A673 (cell line): Measurements from ENCODE around the gene KCNAB2.

Experiments used
- EZH2 ChIP-seq: fragments of 200-600 bp; sonication (generic); IDR thresholded peaks from 2 replicates; pipeline ENCODE4 v1.6.1; 2017; ENCODE audit warnings: borderline replicate concordance, low read depth, mild to moderate bottlenecking, mixed read lengths, antibody characterized with exemption, low read length; ENCODE audit not compliant: poor library complexity, severe bottlenecking
- TF ChIP-seq, protein P1 (sequence below): fragments of 300-800, 200-600 bp; sonication (generic); conservative IDR thresholded peaks from 2 replicates; pipeline ENCODE4 v1.5.1; 2017; ENCODE audit warnings: low read depth, mild to moderate bottlenecking, antibody characterized with exemption, low read length, moderate library complexity, mixed read lengths

DNA sequence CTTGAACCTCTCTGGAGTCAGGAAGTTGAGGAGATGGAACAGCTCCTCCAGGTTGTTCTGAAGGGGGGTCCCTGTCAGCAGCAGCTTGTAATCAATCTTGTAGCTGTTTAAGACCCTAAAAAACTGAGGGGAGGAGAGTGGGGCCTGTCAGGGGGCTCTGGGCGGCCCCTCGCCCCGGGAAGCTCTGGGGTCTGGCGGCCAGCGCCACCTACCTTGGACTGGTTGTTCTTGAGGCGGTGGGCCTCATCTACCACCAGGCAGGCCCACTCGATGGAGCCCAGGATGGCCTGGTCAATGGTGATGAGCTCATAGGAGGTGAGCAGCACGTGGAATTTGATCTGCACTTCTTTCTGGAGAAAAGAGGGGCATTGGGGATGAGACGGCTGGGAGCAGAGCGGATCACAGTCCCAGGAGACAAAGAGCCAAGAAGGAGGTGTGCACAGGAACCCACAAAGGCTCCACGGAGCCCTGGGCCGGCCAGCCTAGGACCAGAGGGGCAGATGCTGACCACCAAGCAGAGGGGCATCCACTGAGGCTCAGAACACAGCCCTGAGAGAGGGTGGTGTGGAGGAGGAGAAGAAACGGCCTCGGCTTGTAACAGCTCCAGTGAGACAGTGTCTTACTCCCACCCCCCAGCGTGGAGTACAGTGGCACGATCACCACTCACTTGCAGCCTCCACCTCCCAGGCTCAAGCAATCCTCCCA, 91.0 kb downstream of the KCNAB2 start:
- TF ChIP-seq, protein P1, sequence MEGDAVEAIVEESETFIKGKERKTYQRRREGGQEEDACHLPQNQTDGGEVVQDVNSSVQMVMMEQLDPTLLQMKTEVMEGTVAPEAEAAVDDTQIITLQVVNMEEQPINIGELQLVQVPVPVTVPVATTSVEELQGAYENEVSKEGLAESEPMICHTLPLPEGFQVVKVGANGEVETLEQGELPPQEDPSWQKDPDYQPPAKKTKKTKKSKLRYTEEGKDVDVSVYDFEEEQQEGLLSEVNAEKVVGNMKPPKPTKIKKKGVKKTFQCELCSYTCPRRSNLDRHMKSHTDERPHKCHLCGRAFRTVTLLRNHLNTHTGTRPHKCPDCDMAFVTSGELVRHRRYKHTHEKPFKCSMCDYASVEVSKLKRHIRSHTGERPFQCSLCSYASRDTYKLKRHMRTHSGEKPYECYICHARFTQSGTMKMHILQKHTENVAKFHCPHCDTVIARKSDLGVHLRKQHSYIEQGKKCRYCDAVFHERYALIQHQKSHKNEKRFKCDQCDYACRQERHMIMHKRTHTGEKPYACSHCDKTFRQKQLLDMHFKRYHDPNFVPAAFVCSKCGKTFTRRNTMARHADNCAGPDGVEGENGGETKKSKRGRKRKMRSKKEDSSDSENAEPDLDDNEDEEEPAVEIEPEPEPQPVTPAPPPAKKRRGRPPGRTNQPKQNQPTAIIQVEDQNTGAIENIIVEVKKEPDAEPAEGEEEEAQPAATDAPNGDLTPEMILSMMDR, result no peak
- no peak for TF ChIP-seq EZH2
